NCI-H1105 (cell line): Measurements from ENCODE around the gene BEST2.

Experiments used
- DNase-seq: peaks from one replicate; lab custom pipeline; 2025; lab: John Stamatoyannopoulos, UW

Gene BEST2

DNA sequence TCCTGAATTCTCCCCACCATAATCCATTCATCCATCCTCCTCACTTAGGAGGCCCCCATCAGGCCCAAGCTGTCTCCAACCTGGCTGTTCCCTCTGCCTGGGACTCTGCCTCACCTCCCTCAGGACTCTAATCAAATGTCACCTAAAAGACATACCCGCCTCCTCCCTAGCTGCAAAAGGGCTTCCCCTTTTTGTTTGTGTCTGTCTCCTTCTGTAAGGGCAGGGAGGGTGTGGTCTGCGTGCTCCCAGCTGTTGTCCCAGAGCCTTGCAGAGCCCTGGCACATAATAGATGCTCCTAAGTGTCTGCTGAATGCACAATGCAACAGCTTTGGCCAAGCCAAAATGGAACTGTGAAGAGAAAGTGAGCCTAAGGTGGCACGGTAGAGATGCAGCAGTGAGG is 21.5 kb upstream of the BEST2 start:
- DNase-seq, result no peak

DNA sequence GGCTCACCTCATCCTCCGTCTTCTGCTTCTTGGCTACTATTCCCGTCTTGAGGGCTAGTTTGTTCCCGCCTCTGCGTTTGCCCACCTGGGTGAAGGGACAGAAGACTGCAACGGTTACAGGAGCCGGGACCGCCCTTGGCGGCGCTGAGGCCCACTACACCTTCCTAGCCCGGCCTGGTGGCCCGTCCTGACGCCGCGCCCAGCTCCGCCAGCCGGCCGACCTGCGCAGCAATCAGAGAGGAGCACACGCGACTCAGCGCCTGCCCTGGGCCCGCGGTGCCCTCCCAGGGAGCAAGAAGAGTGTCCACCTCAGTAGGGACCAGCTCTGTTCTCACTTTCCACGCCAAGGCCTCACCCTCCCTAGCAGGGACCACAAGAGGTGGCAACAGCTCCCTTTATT is 20.3 kb upstream of the BEST2 start:
- DNase-seq, result no peak

- no peak for DNase-seq
Measured at GRCh38 chr19:12733369-12734214, 18.0 kb upstream of the BEST2 start.

GRCh38 chr19:12736995-12737834 is 14.4 kb upstream of the BEST2 start, which contains the start of gene GET3:
GET3 (plus strand) TSS chr19:12737497; CDS start chr19:12737506, 9 bp downstream.
- DNase-seq, result peak; percentile 100

GRCh38 chr19:12737835-12738351 is 13.7 kb upstream of the BEST2 start:
- no peak for DNase-seq

- no peak for DNase-seq
Measured at GRCh38 chr19:12745166-12745897, 6.3 kb upstream of the BEST2 start.

GRCh38 chr19:12748489-12748888 is 3.1 kb upstream of the BEST2 start:
- no peak for DNase-seq

GRCh38 chr19:12749938-12750521 is 1.6 kb upstream of the BEST2 start:
- DNase-seq, result peak; percentile 2

- no peak for DNase-seq
Measured at GRCh38 chr19:12750851-12751250, 740 bp upstream of the BEST2 start.

DNA sequence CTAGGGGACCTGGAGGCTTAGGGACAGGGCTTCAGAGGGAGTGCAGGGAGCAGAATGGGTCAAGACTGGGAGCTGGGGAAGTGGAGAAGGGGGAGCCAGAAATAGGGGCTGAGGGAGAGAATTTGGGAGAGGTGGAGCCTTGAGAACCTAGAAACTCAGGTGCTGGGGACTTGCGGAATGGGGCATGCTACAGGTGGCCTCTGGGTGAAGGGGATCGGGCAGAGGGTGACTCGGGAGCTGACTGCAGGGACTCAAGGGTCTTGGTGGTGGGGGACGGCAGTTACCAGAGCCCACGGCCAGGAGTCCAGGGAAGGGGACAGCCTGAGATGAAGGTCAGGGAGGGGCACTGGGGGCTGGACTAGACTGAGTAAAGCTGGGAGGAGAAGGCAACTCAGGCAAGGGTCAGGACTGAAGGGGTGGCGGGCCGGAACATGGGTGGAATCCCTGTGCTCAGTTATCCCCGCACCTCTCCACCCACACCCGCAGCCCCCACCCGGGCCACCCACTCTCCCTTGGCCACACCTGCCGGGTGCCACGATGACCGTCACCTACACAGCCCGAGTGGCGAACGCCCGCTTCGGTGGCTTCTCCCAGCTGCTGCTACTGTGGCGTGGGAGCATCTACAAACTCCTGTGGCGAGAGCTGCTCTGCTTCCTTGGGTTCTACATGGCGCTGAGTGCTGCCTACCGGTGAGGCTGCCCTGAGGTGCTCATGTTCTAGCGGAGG is 628 bp downstream of the BEST2 start:
- DNase-seq, result no peak

- no peak for DNase-seq
Measured at GRCh38 chr19:12754465-12755196, 3.0 kb downstream of the BEST2 start.

DNA sequence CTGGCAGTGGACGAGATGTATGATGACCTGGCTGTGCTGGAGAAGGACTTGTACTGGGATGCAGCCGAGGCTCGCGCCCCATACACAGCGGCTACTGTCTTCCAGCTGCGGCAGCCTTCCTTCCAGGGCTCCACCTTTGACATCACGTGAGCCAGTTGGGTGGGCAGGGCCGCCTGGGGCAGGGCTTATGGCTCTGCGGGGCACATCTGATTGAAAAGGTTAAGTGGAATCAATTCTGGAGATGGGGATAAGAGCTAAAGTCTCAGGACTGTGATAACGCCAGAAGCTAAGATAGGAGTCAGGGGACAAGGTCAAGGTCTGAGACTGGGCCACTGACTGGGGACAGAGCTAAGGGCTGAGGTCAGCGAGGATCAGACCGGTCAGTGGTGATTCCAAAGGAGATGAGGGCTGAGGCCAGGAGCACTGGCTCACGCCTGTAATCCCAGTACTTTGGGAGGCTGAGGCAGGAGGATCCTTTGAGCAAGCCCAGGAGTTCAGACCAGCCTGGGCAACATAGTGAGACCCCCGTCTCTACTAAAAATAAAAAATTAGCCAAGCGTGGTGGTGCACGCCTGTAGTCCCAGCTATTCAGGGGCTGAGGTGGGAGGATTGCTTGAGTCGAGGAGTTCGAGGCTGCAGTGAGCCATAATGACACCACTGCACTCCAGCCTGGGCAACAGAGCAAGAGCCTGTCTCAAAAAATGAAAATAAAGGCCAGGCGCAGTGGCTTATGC is 4.7 kb downstream of the BEST2 start:
- no peak for DNase-seq

DNA sequence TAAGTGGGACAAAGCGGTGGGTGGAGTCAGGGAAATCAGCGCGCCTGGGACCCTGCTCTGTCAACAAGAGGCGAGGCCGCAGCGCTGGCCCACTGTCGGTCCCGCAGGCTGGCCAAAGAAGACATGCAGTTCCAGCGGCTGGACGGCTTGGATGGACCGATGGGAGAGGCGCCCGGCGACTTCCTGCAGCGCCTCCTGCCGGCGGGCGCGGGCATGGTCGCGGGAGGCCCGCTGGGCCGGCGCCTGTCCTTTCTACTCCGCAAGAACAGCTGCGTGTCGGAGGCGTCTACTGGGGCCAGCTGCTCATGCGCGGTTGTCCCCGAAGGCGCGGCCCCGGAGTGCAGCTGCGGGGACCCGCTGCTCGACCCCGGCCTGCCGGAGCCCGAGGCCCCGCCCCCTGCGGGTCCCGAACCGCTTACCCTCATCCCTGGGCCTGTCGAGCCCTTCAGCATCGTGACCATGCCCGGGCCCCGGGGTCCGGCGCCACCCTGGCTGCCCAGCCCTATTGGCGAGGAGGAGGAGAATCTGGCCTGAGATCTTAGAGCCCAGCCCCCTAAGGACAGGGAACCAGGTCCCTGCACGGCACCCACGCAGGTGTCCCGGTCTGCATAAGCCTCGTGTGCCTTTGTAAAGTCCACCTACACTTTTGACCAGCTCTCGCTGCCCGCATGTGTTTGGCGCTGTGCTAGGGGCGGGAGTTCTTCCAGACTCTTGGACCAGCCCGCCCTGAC is 6.1 kb downstream of the BEST2 start:
- DNase-seq, result peak; percentile 65

DNA sequence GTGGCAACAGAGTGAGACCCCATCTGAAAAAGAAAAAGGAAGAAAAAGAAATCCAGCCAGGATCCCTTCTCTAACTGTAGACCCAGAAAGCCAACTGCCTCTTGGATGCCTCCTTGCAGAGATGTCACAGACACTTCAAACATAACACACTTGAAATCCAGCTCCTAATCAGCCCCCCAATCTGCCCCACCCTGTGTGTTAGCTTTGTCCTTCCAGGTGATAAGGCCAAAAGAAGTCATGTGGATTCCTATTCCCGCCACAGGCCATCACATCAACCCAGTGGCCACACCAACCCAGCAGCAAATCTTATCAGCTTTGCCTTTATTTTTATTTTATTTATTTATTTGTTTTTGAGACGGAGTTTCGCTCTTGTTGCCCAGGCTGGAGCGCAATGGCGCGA is 8.1 kb downstream of the BEST2 start:
- DNase-seq, result no peak

DNA sequence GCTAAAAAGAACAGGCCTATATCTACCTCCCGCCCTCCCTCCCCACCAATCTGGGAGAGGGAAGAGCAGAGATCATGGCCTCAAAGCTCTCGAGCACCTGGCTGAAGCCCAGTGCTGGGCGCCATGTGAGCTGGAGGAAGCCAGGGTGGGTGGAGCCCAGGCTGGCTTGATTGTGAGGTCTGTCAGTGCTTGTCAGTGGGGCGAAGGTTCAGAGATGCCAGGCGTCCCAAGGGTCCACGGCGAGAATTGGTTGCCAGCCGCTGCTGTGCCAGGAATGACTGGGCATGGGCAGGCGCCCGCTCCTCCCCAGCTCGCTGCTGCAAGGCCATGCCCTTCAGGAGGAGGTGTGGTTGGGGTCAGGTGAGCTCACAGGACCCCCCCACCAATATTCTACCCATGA is 11.5 kb downstream of the BEST2 start:
- DNase-seq, result no peak

- no peak for DNase-seq
Measured at GRCh38 chr19:12764698-12765097, 13.1 kb downstream of the BEST2 start.

GRCh38 chr19:12766051-12766521 is 14.5 kb downstream of the BEST2 start:
- no peak for DNase-seq

DNA sequence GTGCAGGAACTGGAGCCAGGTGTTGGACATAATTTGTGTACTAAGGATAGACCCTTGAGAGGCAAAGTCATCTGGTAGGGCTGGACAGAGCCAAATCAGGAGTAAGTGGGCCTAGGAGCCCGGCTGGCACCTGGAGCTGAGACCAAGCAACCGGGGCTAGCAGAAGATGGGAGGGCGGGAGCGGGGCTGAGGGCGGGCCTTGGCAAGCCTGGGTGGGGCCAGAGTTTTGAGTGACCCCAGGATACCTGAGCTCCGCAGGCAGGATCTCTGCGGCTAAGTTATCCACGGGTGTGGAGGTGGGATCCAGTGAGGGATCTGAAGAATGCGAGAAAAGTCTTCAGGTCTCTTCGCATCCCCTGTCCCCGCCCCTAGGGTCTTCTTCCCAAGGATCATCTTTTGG is 15.6 kb downstream of the BEST2 start:
- no peak for DNase-seq

DNA sequence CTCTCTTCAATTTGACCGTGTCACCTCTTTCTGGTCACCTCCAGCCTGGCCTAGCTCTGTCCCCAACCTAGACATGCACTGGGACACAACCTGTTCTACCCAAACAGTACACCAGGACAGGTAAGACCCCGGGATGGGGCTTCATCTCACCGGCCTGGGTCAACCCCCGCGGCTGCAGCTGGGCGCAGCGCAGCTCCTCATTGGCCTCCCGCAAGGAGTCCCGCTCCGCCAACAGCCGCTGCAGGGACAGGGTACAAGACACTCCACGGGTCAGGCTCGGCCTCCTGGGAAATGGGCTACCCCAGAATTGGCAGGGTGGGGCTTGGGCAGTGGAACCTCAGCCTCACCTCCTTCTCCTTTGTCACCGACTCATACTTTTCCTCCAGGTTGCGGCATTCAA is 16.1 kb downstream of the BEST2 start:
- no peak for DNase-seq
